SJSA1 (cell line): Measurements from ENCODE around the gene UNK. TPM values are rescaled to one million over a fixed set of nuclear protein-coding genes. Genes with fewer than 3 reads are reported as not detected.

Source experiments
- DNase-seq, 2 experiments: peaks; one replicate each; pipeline ENCODE4 v3.0.0-alpha.2; 2015 to 2020; ENCODE audit warnings: low spot score in 2 of 2, low read depth in 1 of 2
- H3K27ac ChIP-seq: fragments of 250-450 bp; sonication (Bioruptor Pico); 2 replicates; pipeline ENCODE4 v1.5.1; 2020; ENCODE audit warnings: mild to moderate bottlenecking, moderate library complexity
- H3K27me3 ChIP-seq: fragments of 250-450 bp; sonication (Bioruptor Pico); replicated peaks from 2 replicates; pipeline ENCODE4 v1.5.1; 2020; ENCODE audit warnings: mild to moderate bottlenecking, moderate library complexity
- H3K36me3 ChIP-seq: fragments of 250-450 bp; sonication (Bioruptor Pico); 2 replicates; pipeline ENCODE4 v1.5.1; 2020; ENCODE audit warnings: mild to moderate bottlenecking
- H3K4me1 ChIP-seq: fragments of 250-450 bp; sonication (Bioruptor Pico); replicated peaks from 2 replicates; pipeline ENCODE4 v1.6.1; 2021; ENCODE audit warnings: mild to moderate bottlenecking
- H3K4me3 ChIP-seq: fragments of 250-450 bp; sonication (Bioruptor Pico); 2 replicates; pipeline ENCODE4 v1.5.1; 2020; ENCODE audit warnings: mild to moderate bottlenecking
- H3K9me3 ChIP-seq: fragments of 250-450 bp; sonication (Bioruptor Pico); replicated peaks from 2 replicates; pipeline ENCODE4 v1.5.1; 2020; ENCODE audit warnings: mild to moderate bottlenecking
- total RNA-seq: library from RNA; depleted of rRNA; stranded (reverse); fragments of >200 nt; shearing (Covaris generic); gene quantifications from 2 replicates; pipeline ENCODE4 v1.2.3, GENCODE V29; 2014

The UNK gene
- total RNA-seq, 1 experiment from 2014 or later = 42.8 TPM

- Histone ChIP-seq H3K4me3 (no peak overlapping the region), H3K9me3 (no peaks in the 10 kb centered on the region), H3K27ac (no peak overlapping the region), H3K27me3 (no peaks in the 10 kb centered on the region), H3K36me3 (no peaks in the 10 kb centered on the region), H3K4me1 (no peaks in the 10 kb centered on the region)
- DNase-seq = no peak
These were observed 53.3 kb downstream of the UNK start for GRCh38 chr17:75837899-75838298.

GRCh38 chr17:75838410-75838809 is 53.8 kb downstream of the UNK start:
- H3K4me3 ChIP-seq = no peak overlapping the region
- no peaks in the 10 kb centered on the region for H3K36me3 ChIP-seq
- H3K9me3 ChIP-seq = no peaks in the 10 kb centered on the region
- no peaks in the 10 kb centered on the region for H3K27me3 ChIP-seq
- H3K4me1 ChIP-seq = no peaks in the 10 kb centered on the region
- no peak for DNase-seq
- H3K27ac ChIP-seq = no peak overlapping the region

GRCh38 chr17:75839942-75840798 is 55.6 kb downstream of the UNK start:
- Histone ChIP-seq H3K9me3 (no peaks in the 10 kb centered on the region), H3K27ac (no peak overlapping the region), H3K36me3 (no peaks in the 10 kb centered on the region), H3K27me3 (no peaks in the 10 kb centered on the region), H3K4me1 (peaks cover 5% of the 10 kb centered on the region), H3K4me3 (no peak overlapping the region)
- no peak for DNase-seq

GRCh38 chr17:75840799-75841164 is 56.2 kb downstream of the UNK start:
- peaks cover 8% of the 10 kb centered on the region for H3K4me1 ChIP-seq
- H3K36me3 ChIP-seq = peaks cover 2% of the 10 kb centered on the region
- H3K9me3 ChIP-seq = no peaks in the 10 kb centered on the region
- H3K27me3 ChIP-seq = no peaks in the 10 kb centered on the region
- DNase-seq = no peak
- no peak overlapping the region for H3K27ac ChIP-seq
- H3K4me3 ChIP-seq = no peak overlapping the region

GRCh38 chr17:75842411-75842810 is 57.8 kb downstream of the UNK start:
- no peak overlapping the region for H3K4me3 ChIP-seq
- peaks cover 8% of the 10 kb centered on the region for H3K4me1 ChIP-seq
- peak in 1 of 2 experiments; percentile 48 for DNase-seq
- no peaks in the 10 kb centered on the region for H3K27me3 ChIP-seq
- no peaks in the 10 kb centered on the region for H3K9me3 ChIP-seq
- H3K36me3 ChIP-seq = peaks cover 18% of the 10 kb centered on the region
- no peak overlapping the region for H3K27ac ChIP-seq

GRCh38 chr17:75842963-75843576 is 58.5 kb downstream of the UNK start:
- peaks cover 8% of the 10 kb centered on the region for H3K4me1 ChIP-seq
- peaks cover 25% of the 10 kb centered on the region for H3K36me3 ChIP-seq
- no peaks in the 10 kb centered on the region for H3K27me3 ChIP-seq
- no peak overlapping the region for H3K27ac ChIP-seq
- DNase-seq = no peak
- no peak overlapping the region for H3K4me3 ChIP-seq
- no peaks in the 10 kb centered on the region; the same call in 1 of the 2 replicates for H3K9me3 ChIP-seq

GRCh38 chr17:75843577-75844529 is 59.2 kb downstream of the UNK start, which contains the start of gene UNC13D:
Gene UNC13D (minus strand): TSS chr17:75844404. CDS start chr17:75844337, 67 bp downstream.
- Histone ChIP-seq H3K27ac (no peak within 1 kb of the TSS), H3K9me3 (no peaks in the 10 kb centered on the region; the same call in 1 of the 2 replicates), H3K27me3 (no peaks in the 10 kb centered on the region), H3K4me1 (peaks cover 8% of the 10 kb centered on the region), H3K36me3 (peaks cover 33% of the 10 kb centered on the region), H3K4me3 (no peak within 1 kb of the TSS)
- no peak for DNase-seq

GRCh38 chr17:75844530-75845057 is 60.0 kb downstream of the UNK start:
- no peak for DNase-seq
- Histone ChIP-seq H3K27me3 (no peaks in the 10 kb centered on the region), H3K27ac (no peak overlapping the region), H3K4me3 (no peak overlapping the region), H3K4me1 (peaks cover 8% of the 10 kb centered on the region), H3K9me3 (no peaks in the 10 kb centered on the region; the same call in 1 of the 2 replicates), H3K36me3 (peaks cover 40% of the 10 kb centered on the region)

GRCh38 chr17:75845058-75845711 is 60.6 kb downstream of the UNK start:
- Histone ChIP-seq H3K27ac (no peak overlapping the region), H3K36me3 (peaks cover 44% of the 10 kb centered on the region), H3K27me3 (no peaks in the 10 kb centered on the region), H3K9me3 (no peaks in the 10 kb centered on the region; the same call in 1 of the 2 replicates), H3K4me3 (no peak overlapping the region), H3K4me1 (peaks cover 8% of the 10 kb centered on the region)
- DNase-seq = peak; percentile 70 to 82

GRCh38 chr17:75845933-75846691 is 61.5 kb downstream of the UNK start:
- Histone ChIP-seq H3K4me3 (no peak overlapping the region), H3K36me3 (peaks cover 53% of the 10 kb centered on the region), H3K27me3 (no peaks in the 10 kb centered on the region), H3K27ac (no peak overlapping the region), H3K9me3 (no peaks in the 10 kb centered on the region; the same call in 1 of the 2 replicates), H3K4me1 (peaks cover 8% of the 10 kb centered on the region)
- DNase-seq = no peak

GRCh38 chr17:75846692-75847613 is 62.3 kb downstream of the UNK start:
- peak in 1 of 2 experiments; percentile 54 for DNase-seq
- Histone ChIP-seq H3K4me1 (peaks cover 8% of the 10 kb centered on the region), H3K27ac (no peak overlapping the region), H3K9me3 (no peaks in the 10 kb centered on the region; the same call in 1 of the 2 replicates), H3K27me3 (no peaks in the 10 kb centered on the region), H3K36me3 (peaks cover 60% of the 10 kb centered on the region), H3K4me3 (no peak overlapping the region)
